OCI-LY7 (cell line): ENCODE data around the gene HNRNPR. TPM values are rescaled to one million over a fixed set of nuclear protein-coding genes. Genes with fewer than 3 reads are reported as not detected.

Experiments
- BruUV-seq: library from RNA; stranded (reverse); fragments of 400-500 nt; replicated peaks from 2 replicates; lab custom pipeline; 2021; lab: Mats Ljungman, UMichigan
- CTCF ChIA-PET: fragments of 300-600 bp; sonication (Branson Sonifier 250); formaldehyde crosslinking; loops from one replicate; lab custom pipeline; 2022; ENCODE audit warnings: antibody characterized with exemption; ENCODE audit not compliant: unreplicated experiment; lab: Charles Lee
- POLR2A ChIA-PET: fragments of 300-600 bp; sonication (Branson Sonifier 250); formaldehyde crosslinking; loops from one replicate; lab custom pipeline; 2022; ENCODE audit warnings: antibody characterized with exemption; lab: Charles Lee
- DNase-seq: peaks from one replicate; pipeline ENCODE4 v3.0.0-alpha.2; 2015; ENCODE audit warnings: low spot score
- H2AFZ ChIP-seq: fragments of 200-600 bp; sonication (generic), shearing (Covaris generic); 2 replicates; pipeline ENCODE4 v1.6.1; 2014; ENCODE audit warnings: mild to moderate bottlenecking, antibody characterized with exemption, low read length, moderate library complexity
- H3K27ac ChIP-seq: fragments of 200-600 bp; sonication (generic); 2 replicates; pipeline ENCODE4 v1.5.1; 2014; ENCODE audit warnings: mixed run types, low read depth, mild to moderate bottlenecking, moderate library complexity, low read length, inconsistent platforms; ENCODE audit not compliant: poor library complexity, severe bottlenecking
- H3K36me3 ChIP-seq: fragments of 200-600 bp; sonication (generic); 2 replicates; pipeline ENCODE4 v1.6.1; 2014; ENCODE audit warnings: mild to moderate bottlenecking, antibody characterized with exemption, low read length, moderate library complexity, mixed read lengths; ENCODE audit not compliant: insufficient read depth
- H3K4me1 ChIP-seq: fragments of 200-600 bp; sonication (generic); 2 replicates; pipeline ENCODE4 v1.5.1; 2014; ENCODE audit warnings: mild to moderate bottlenecking, low read length; ENCODE audit not compliant: insufficient read depth, poor library complexity, severe bottlenecking
- H3K4me2 ChIP-seq: fragments of 200-600 bp; sonication (generic); 2 replicates; pipeline ENCODE4 v1.6.1; 2014; ENCODE audit warnings: mild to moderate bottlenecking, low read length
- H3K4me3 ChIP-seq: fragments of 200-600 bp; sonication (generic); 2 replicates; pipeline ENCODE4 v1.5.1; 2014; ENCODE audit warnings: mild to moderate bottlenecking, low read depth, low read length; ENCODE audit not compliant: poor library complexity, severe bottlenecking
- H3K79me2 ChIP-seq: fragments of 200-600 bp; sonication (generic); 2 replicates; pipeline ENCODE4 v1.6.1; 2016; ENCODE audit warnings: low read depth, mild to moderate bottlenecking, low read length, moderate library complexity, mixed read lengths; ENCODE audit not compliant: insufficient read depth
- H3K9me2 ChIP-seq: fragments of 200-600 bp; sonication (generic); 2 replicates; pipeline ENCODE4 v1.6.1; 2016; ENCODE audit warnings: mild to moderate bottlenecking, low read length, mixed read lengths; ENCODE audit not compliant: insufficient read depth
- H3K9me3 ChIP-seq: fragments of 200-600 bp; sonication (generic); 2 replicates; pipeline ENCODE4 v1.6.1; 2014; ENCODE audit warnings: mild to moderate bottlenecking, mixed run types, low read length, mixed read lengths
- H4K20me1 ChIP-seq: fragments of 200-600 bp; sonication (generic); 2 replicates; pipeline ENCODE4 v1.6.1; 2014; ENCODE audit warnings: mild to moderate bottlenecking, antibody characterized with exemption, low read length, moderate library complexity, mixed read lengths; ENCODE audit not compliant: insufficient read depth
- EZH2phosphoT487 ChIP-seq: fragments of 200-600 bp; sonication (generic); IDR thresholded peaks from 2 replicates; pipeline ENCODE4 v1.6.1; 2018; ENCODE audit warnings: low read depth, borderline replicate concordance, mild to moderate bottlenecking, mixed run types, antibody characterized with exemption, low read length, moderate library complexity, mixed read lengths
- intact Hi-C: fragments of 100-400 bp; cut with micrococcal nuclease; formaldehyde crosslinking; loops from one replicate; pipeline ENCODE4 v1.10.0; 2022; ENCODE audit not compliant: unreplicated experiment
- total RNA-seq, 2 experiments: library from RNA; depleted of rRNA in 1 of 2; stranded (reverse); fragments of >200 nt in 1 of 2; shearing (Covaris generic) in 1 of 2; gene quantifications; 2 replicates each; pipeline ENCODE4 v1.2.3, GENCODE V29; 2014 to 2022
- TF ChIP-seq, protein P1 (sequence below): fragments of 200-600 bp; sonication (generic); conservative IDR thresholded peaks from 2 replicates; pipeline ENCODE4 v1.5.1; 2014; ENCODE audit warnings: mild to moderate bottlenecking, antibody characterized with exemption, low read length, moderate library complexity, mixed read lengths

HNRNPR gene
- total RNA-seq, 2 experiments from 2014 or later: 193 to 282 TPM

DNA sequence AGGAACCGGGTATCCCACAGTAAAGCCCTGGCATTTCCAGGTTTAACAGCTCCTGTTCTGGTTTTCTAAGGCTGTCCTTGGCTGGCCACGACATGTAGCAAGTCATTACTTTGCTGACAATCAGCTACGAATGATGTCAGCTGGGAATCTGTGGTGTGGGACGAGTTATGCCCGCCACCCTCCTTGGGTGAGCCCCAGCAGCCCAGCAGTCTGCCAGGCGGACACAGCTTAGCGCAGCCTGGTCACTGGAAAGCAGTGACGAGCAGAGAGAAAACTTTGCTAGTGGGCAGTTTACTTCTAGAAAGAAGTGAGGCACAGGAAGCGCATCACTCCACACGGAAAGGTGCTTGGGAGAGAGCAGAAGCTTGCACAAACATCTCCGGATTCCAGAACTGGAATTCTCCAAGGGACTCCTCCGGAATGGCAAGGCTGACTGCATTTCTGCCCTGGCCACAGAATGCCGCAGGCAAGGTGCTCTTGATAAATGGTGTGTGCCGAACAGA is 41.1 kb upstream of the HNRNPR start:
- no peaks in the 10 kb centered on the region for H3K79me2 ChIP-seq
- H3K9me3 ChIP-seq: no peaks in the 10 kb centered on the region
- ChIA-PET POLR2A (interaction anchor here (0.7 kb wide), 2 partner anchors 31 to 116 kb away, joined by 4 to 5 read pairs; no protein-coding TSS in a partner anchor), CTCF (no interaction called here)
- intact Hi-C loops: no loop called here
- no peak overlapping the region for H3K4me3 ChIP-seq
- no peaks in the 10 kb centered on the region for H3K9me2 ChIP-seq
- H2AFZ ChIP-seq: no peak overlapping the region
- no TSS peak for BruUV-seq
- no peak overlapping the region for H3K27ac ChIP-seq
- no peaks in the 10 kb centered on the region for H4K20me1 ChIP-seq
- no peaks in the 10 kb centered on the region for H3K36me3 ChIP-seq
- no peak for TF ChIP-seq EZH2phosphoT487
- TF ChIP-seq, protein P1, sequence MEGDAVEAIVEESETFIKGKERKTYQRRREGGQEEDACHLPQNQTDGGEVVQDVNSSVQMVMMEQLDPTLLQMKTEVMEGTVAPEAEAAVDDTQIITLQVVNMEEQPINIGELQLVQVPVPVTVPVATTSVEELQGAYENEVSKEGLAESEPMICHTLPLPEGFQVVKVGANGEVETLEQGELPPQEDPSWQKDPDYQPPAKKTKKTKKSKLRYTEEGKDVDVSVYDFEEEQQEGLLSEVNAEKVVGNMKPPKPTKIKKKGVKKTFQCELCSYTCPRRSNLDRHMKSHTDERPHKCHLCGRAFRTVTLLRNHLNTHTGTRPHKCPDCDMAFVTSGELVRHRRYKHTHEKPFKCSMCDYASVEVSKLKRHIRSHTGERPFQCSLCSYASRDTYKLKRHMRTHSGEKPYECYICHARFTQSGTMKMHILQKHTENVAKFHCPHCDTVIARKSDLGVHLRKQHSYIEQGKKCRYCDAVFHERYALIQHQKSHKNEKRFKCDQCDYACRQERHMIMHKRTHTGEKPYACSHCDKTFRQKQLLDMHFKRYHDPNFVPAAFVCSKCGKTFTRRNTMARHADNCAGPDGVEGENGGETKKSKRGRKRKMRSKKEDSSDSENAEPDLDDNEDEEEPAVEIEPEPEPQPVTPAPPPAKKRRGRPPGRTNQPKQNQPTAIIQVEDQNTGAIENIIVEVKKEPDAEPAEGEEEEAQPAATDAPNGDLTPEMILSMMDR: no peak
- peaks cover 4% of the 10 kb centered on the region for H3K4me1 ChIP-seq
- DNase-seq: no peak
- H3K4me2 ChIP-seq: no peak overlapping the region

DNA sequence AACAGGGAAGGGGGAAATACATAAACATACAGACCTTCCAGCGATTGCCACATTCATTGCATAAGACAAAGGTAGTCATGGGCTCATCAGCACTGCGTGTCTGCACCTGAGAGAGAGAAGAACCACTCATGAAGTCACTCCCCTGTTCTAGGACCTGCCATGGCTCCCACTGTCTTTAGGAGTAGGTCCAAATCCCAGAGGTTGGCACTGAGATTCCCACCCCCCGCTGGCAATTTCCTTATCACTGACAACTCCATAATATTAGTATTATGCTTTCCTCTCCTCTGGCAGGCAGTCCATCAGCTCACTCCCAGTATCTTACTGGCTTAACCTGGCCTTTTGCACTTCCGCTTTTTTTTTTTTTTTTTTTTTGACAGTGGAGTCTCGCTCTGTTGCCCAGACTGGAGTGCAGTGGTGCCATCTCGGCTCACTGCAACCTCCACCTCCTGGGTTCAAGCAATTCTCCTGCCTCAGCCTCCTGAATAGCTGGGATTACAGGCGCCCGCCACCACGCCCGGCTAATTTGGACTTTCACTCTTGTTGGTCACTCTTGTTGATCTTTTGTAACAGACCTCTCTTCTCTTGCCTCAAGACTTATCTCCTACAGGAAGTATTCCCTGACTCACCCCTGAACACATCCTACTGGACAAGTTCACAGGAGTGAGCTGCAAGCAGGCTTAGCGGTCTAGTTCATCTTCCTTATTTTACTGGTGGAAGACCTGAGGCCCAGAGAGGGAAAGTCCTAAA is 40.4 kb upstream of the HNRNPR start:
- POLR2A ChIA-PET: interaction anchor here (0.7 kb wide), 2 partner anchors 30 to 117 kb away, joined by 4 to 5 read pairs; no protein-coding TSS in a partner anchor
- DNase-seq: no peak
- Histone ChIP-seq H3K4me2 (no peak overlapping the region), H3K36me3 (no peaks in the 10 kb centered on the region), H3K9me2 (no peaks in the 10 kb centered on the region), H2AFZ (no peak overlapping the region), H3K27ac (no peak overlapping the region), H3K79me2 (no peaks in the 10 kb centered on the region), H3K4me3 (no peak overlapping the region), H3K9me3 (no peaks in the 10 kb centered on the region), H3K4me1 (peaks cover 4% of the 10 kb centered on the region), H4K20me1 (no peaks in the 10 kb centered on the region)
- CTCF ChIA-PET: no interaction called here
- BruUV-seq: no TSS peak
- no peak for TF ChIP-seq EZH2phosphoT487
- TF ChIP-seq, protein P1: no peak
- intact Hi-C loops: no loop called here

DNA sequence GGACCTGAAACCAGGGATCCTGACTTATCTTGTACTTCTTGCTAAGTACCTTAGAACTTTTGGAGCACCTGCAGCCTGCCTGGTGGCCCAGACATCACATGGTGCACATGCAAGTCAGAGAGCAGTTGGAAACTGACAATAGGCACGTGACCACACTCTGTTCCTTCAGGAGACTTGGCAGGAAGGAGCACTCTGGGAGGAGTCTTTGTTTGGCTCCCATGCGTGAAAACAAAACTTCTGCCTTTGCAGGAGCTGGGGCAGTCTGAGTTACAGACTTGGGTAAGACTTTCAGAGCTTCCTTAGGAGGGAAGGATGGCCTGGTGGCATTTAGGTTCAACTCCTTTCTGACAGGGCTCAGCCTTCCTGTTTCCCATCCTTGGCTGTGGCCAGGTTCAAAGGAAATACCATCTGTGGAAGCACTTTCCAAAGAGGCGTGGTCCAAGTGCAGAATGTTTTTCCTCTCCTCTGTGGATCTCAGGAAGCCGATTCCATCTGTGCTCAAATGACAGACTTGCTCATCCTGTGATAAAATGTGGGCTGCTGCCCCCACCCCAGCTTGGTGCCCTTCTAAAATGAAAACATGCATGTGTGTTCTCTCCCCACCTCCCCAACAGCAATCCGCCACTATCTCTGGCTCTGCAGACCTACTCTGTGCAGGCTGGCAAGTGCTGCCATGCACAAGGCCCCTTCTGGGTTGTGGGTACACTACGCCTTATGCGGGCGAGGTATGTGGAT is 39.7 kb upstream of the HNRNPR start:
- no TSS peak for BruUV-seq
- TF ChIP-seq, protein P1: no peak
- TF ChIP-seq EZH2phosphoT487: no peak
- H3K9me3 ChIP-seq: no peaks in the 10 kb centered on the region
- ChIA-PET CTCF (no interaction called here), POLR2A (no interaction called here)
- no peak overlapping the region for H3K4me2 ChIP-seq
- intact Hi-C loops: no loop called here
- no peaks in the 10 kb centered on the region for H4K20me1 ChIP-seq
- no peaks in the 10 kb centered on the region for H3K36me3 ChIP-seq
- no peak overlapping the region for H2AFZ ChIP-seq
- no peaks in the 10 kb centered on the region for H3K9me2 ChIP-seq
- H3K79me2 ChIP-seq: no peaks in the 10 kb centered on the region
- no peak overlapping the region for H3K27ac ChIP-seq
- H3K4me3 ChIP-seq: no peak overlapping the region
- DNase-seq: no peak
- peaks cover 4% of the 10 kb centered on the region for H3K4me1 ChIP-seq
